HG02840 (cell line): ENCODE data around the gene ECM2.

ENCODE experiments used
- ATAC-seq: cut with Tn5 transposase; IDR thresholded peaks from one replicate; pipeline ENCODE4 v1.9.1; 2021; ENCODE audit warnings: mild to moderate bottlenecking, moderate library complexity, moderate number of reproducible peaks; ENCODE audit not compliant: unreplicated experiment, low FRiP score

Gene ECM2

GRCh38 chr9:92528522-92528849, 7.3 kb downstream of the ECM2 start:
- no peak for ATAC-seq

- ATAC-seq, result no peak
Measured at GRCh38 chr9:92527832-92528521, 7.8 kb downstream of the ECM2 start.

- ATAC-seq, result no peak
Measured at GRCh38 chr9:92527291-92527828, 8.4 kb downstream of the ECM2 start.

GRCh38 chr9:92525306-92525705, 10.5 kb downstream of the ECM2 start:
- no peak for ATAC-seq

GRCh38 chr9:92524881-92525280, 10.9 kb downstream of the ECM2 start:
- ATAC-seq, result no peak

- no peak for ATAC-seq
Measured at GRCh38 chr9:92522983-92523970, 12.5 kb downstream of the ECM2 start.

GRCh38 chr9:92520837-92521236, 15.0 kb downstream of the ECM2 start:
- no peak for ATAC-seq

- no peak for ATAC-seq
Measured at GRCh38 chr9:92518199-92518598, 17.6 kb downstream of the ECM2 start.

- no peak for ATAC-seq
Measured at GRCh38 chr9:92517046-92517445, 18.7 kb downstream of the ECM2 start.

GRCh38 chr9:92516521-92516920, 19.3 kb downstream of the ECM2 start:
- ATAC-seq, result no peak

GRCh38 chr9:92514635-92515034, 21.2 kb downstream of the ECM2 start:
- no peak for ATAC-seq

GRCh38 chr9:92513349-92513748, 22.4 kb downstream of the ECM2 start:
- no peak for ATAC-seq

GRCh38 chr9:92512622-92513021, 23.2 kb downstream of the ECM2 start:
- no peak for ATAC-seq

GRCh38 chr9:92510747-92511146, 25.0 kb downstream of the ECM2 start:
- ATAC-seq, result no peak

- no peak for ATAC-seq
Measured at GRCh38 chr9:92509050-92509449, 26.7 kb downstream of the ECM2 start.

- ATAC-seq, result no peak
Measured at GRCh38 chr9:92508018-92508820, 27.6 kb downstream of the ECM2 start.

- ATAC-seq, result no peak
Measured at GRCh38 chr9:92507496-92507895, 28.3 kb downstream of the ECM2 start.

GRCh38 chr9:92507005-92507404, 28.8 kb downstream of the ECM2 start:
- ATAC-seq, result no peak

- ATAC-seq, result no peak
Measured at GRCh38 chr9:92506184-92506857, 29.5 kb downstream of the ECM2 start.

- no peak for ATAC-seq
Measured at GRCh38 chr9:92504881-92505280, 30.9 kb downstream of the ECM2 start.
